H1 (cell line): ENCODE measurements around the gene POU2F2. TPM values are rescaled to one million over a fixed set of nuclear protein-coding genes. Genes with fewer than 3 reads are reported as not detected.

ENCODE experiments used
- CTCF ChIA-PET: fragments of 300-600 bp; sonication (Branson Sonifier 250); formaldehyde crosslinking; loops from one replicate; lab custom pipeline; 2021; ENCODE audit not compliant: partially characterized antibody; lab: Charles Lee
- POLR2A ChIA-PET: fragments of 300-600 bp; sonication (Branson Sonifier 250); formaldehyde crosslinking; loops from one replicate; lab custom pipeline; 2021; ENCODE audit warnings: inconsistent platforms; ENCODE audit not compliant: partially characterized antibody; lab: Charles Lee
- DNase-seq, 2 experiments: peaks; one replicate each; pipeline versions ENCODE4 v3.0.0 to v3.0.0-alpha.2; 2010 to 2022; ENCODE audit warnings: low spot score in 2 of 2, low read depth in 1 of 2, mixed read lengths in 1 of 2
- FAIRE-seq: peaks from 2 replicates; lab custom pipeline; 2011; peaks lifted over from hg19 to GRCh38; lab: Jason Lieb, UNC
- H2AFZ ChIP-seq: 2 replicates; pipeline ENCODE4 v1.8.1; 2012; ENCODE audit warnings: low read length, inconsistent platforms
- H2AK5ac ChIP-seq: 2 replicates; pipeline ENCODE4 v1.6.1; 2013; ENCODE audit warnings: low read depth, low read length
- H2BK120ac ChIP-seq: replicated peaks from 2 replicates; pipeline ENCODE3; 2013; ENCODE audit warnings: low read depth, low read length, inconsistent platforms
- H2BK12ac ChIP-seq: 2 replicates; pipeline ENCODE4 v1.6.1; 2013; ENCODE audit warnings: low read depth, low read length
- H2BK15ac ChIP-seq: 2 replicates; pipeline ENCODE4 v1.6.1; 2013; ENCODE audit warnings: low read length
- H2BK20ac ChIP-seq: 2 replicates; pipeline ENCODE4 v1.6.1; 2013; ENCODE audit warnings: low read length
- H2BK5ac ChIP-seq: 2 replicates; pipeline ENCODE4 v1.6.1; 2013; ENCODE audit warnings: low read depth, low read length
- H3K14ac ChIP-seq: 2 replicates; pipeline ENCODE4 v1.6.1; 2013; ENCODE audit warnings: inconsistent platforms; ENCODE audit not compliant: insufficient read length
- H3K18ac ChIP-seq: 2 replicates; pipeline ENCODE4 v1.6.1; 2013; ENCODE audit warnings: low read length; ENCODE audit errors: extremely low read depth
- H3K23ac ChIP-seq: 2 replicates; pipeline ENCODE4 v1.6.1; 2013; ENCODE audit warnings: inconsistent platforms; ENCODE audit not compliant: insufficient read length
- H3K23me2 ChIP-seq: 2 replicates; pipeline ENCODE4 v1.6.1; 2013; ENCODE audit warnings: low read depth, low read length
- H3K27ac ChIP-seq: 2 replicates; pipeline ENCODE4 v1.6.1; 2011; ENCODE audit warnings: low read depth, low read length, inconsistent platforms
- H3K27me3 ChIP-seq, 4 experiments: replicated peaks in 1 of 4; 1 replicate in 1 of 4; 2 replicates in 3 of 4; pipeline versions ENCODE4 v1.6.1 to v1.8.1; 2011 to 2013; ENCODE audit warnings: low read length in 3 of 4, mild to moderate bottlenecking in 3 of 4, inconsistent platforms in 2 of 4, mixed read lengths in 2 of 4, moderate library complexity in 1 of 4; ENCODE audit not compliant: control insufficient read depth in 3 of 4, insufficient read depth in 3 of 4; ENCODE audit errors: extremely low read depth in 1 of 4
- H3K36me3 ChIP-seq, 4 experiments: 2 replicates each; pipeline versions ENCODE4 v1.6.1 to v1.8.1; 2011 to 2013; ENCODE audit warnings: mild to moderate bottlenecking in 4 of 4, low read length in 3 of 4, moderate library complexity in 2 of 4, control low read depth in 1 of 4, inconsistent platforms in 1 of 4; ENCODE audit not compliant: insufficient read depth in 4 of 4, control insufficient read depth in 2 of 4
- H3K4ac ChIP-seq: replicated peaks from 2 replicates; pipeline ENCODE3; 2013; ENCODE audit warnings: low read length, low read depth, mixed read lengths, inconsistent platforms; ENCODE audit not compliant: insufficient read length
- H3K4me1 ChIP-seq, 4 experiments: replicated peaks in 1 of 4; 1 replicate in 1 of 4; 2 replicates in 3 of 4; pipeline versions ENCODE4 v1.6.1 to v1.8.1; 2011 to 2013; ENCODE audit warnings: low read length in 3 of 4, inconsistent platforms in 2 of 4, mixed read lengths in 1 of 4; ENCODE audit not compliant: insufficient read depth in 4 of 4, control insufficient read depth in 3 of 4
- H3K4me2 ChIP-seq, 2 experiments: 2 replicates each; pipeline versions ENCODE4 v1.6.1 to v1.8.1; 2011 to 2013; ENCODE audit warnings: low read depth in 2 of 2, low read length in 2 of 2, control low read depth in 1 of 2, inconsistent platforms in 1 of 2, mild to moderate bottlenecking in 1 of 2; ENCODE audit not compliant: insufficient read depth in 1 of 2
- H3K4me3 ChIP-seq, 4 experiments: fragments of 200-600, 300-600 bp in 1 of 4; sonication (generic), shearing (Covaris generic), sonication (Bioruptor Twin) in 1 of 4; 2 replicates each; pipeline versions ENCODE4 v1.5.1 to v1.8.1; 2011 to 2016; ENCODE audit warnings: low read length in 4 of 4, low read depth in 3 of 4, control low read depth in 2 of 4, inconsistent platforms in 2 of 4, mild to moderate bottlenecking in 2 of 4, mixed read lengths in 1 of 4, moderate library complexity in 1 of 4; ENCODE audit not compliant: insufficient read depth in 2 of 4; ENCODE audit errors: extremely low read depth in 1 of 4
- H3K56ac ChIP-seq: replicated peaks from 2 replicates; pipeline ENCODE3; 2013; ENCODE audit warnings: low read depth, mild to moderate bottlenecking, mixed read lengths, low read length, inconsistent platforms; ENCODE audit not compliant: insufficient read length
- H3K79me1 ChIP-seq: 2 replicates; pipeline ENCODE4 v1.6.1; 2013; ENCODE audit warnings: low read depth, low read length, control low read depth
- H3K79me2 ChIP-seq, 2 experiments: 2 replicates each; pipeline versions ENCODE4 v1.6.1 to v1.8.1; 2012 to 2013; ENCODE audit warnings: low read length in 2 of 2, mild to moderate bottlenecking in 2 of 2, inconsistent platforms in 1 of 2; ENCODE audit not compliant: insufficient read depth in 2 of 2, control insufficient read depth in 1 of 2
- H3K9ac ChIP-seq, 4 experiments: replicated peaks in 1 of 4; 1 replicate in 1 of 4; 2 replicates in 3 of 4; pipeline versions ENCODE4 v1.6.1 to v1.8.1; 2011 to 2013; ENCODE audit warnings: low read depth in 3 of 4, low read length in 3 of 4, control low read depth in 2 of 4, mild to moderate bottlenecking in 2 of 4, moderate library complexity in 2 of 4, inconsistent platforms in 1 of 4; ENCODE audit errors: extremely low read depth in 1 of 4
- H3K9me3 ChIP-seq, 2 experiments: 2 replicates each; pipeline versions ENCODE4 v1.6.1 to v1.8.1; 2012 to 2013; ENCODE audit warnings: mild to moderate bottlenecking in 2 of 2, moderate library complexity in 2 of 2, control low read depth in 1 of 2, inconsistent platforms in 1 of 2, low read depth in 1 of 2, low read length in 1 of 2, mixed read lengths in 1 of 2; ENCODE audit not compliant: insufficient read depth in 2 of 2
- H4K20me1 ChIP-seq, 2 experiments: replicated peaks in 1 of 2; 2 replicates each; pipeline versions ENCODE3 to v1.8.1; 2011 to 2013; ENCODE audit warnings: inconsistent platforms in 2 of 2, low read length in 2 of 2, mild to moderate bottlenecking in 1 of 2; ENCODE audit not compliant: insufficient read depth in 2 of 2, control insufficient read depth in 1 of 2
- H4K5ac ChIP-seq: 2 replicates; pipeline ENCODE4 v1.6.1; 2013; ENCODE audit warnings: low read length, low read depth, mixed read lengths, inconsistent platforms; ENCODE audit not compliant: insufficient read length
- H4K8ac ChIP-seq: 2 replicates; pipeline ENCODE4 v1.8.0; 2013; ENCODE audit warnings: mild to moderate bottlenecking, moderate library complexity, low read length, inconsistent platforms; ENCODE audit not compliant: insufficient read depth; ENCODE audit errors: extremely low read depth
- H4K91ac ChIP-seq: replicated peaks from 2 replicates; pipeline ENCODE3; 2013; ENCODE audit warnings: low read length, mixed read lengths, inconsistent platforms; ENCODE audit not compliant: insufficient read length
- CHD2 ChIP-seq: IDR thresholded peaks from 2 replicates; pipeline ENCODE4 v1.6.1; 2012; ENCODE audit warnings: low read length, improper control_type of control experiment
- NANOG ChIP-seq: IDR thresholded peaks from 2 replicates; pipeline ENCODE4 v1.6.1; 2011; ENCODE audit warnings: low read length, low read depth, mild to moderate bottlenecking, inconsistent platforms; ENCODE audit not compliant: insufficient read depth, poor library complexity, severe bottlenecking
- POLR2A ChIP-seq, 2 experiments: IDR thresholded peaks; 1 replicate in 1 of 2; 2 replicates in 1 of 2; pipeline ENCODE4 v1.6.1; 2011; ENCODE audit warnings: low read depth in 2 of 2, low read length in 2 of 2, mild to moderate bottlenecking in 2 of 2; ENCODE audit errors: control extremely low read depth in 1 of 2
- TCF12 ChIP-seq: IDR thresholded peaks from 2 replicates; pipeline ENCODE4 v1.6.1; 2011; ENCODE audit warnings: low read depth, mild to moderate bottlenecking, low read length
- ZNF274 ChIP-seq: IDR thresholded peaks from 2 replicates; pipeline ENCODE4 v1.7.0; 2012; ENCODE audit warnings: low read length, borderline replicate concordance; ENCODE audit errors: extremely low read depth
- WGBS, 2 experiments: shearing (Covaris generic) in 1 of 2; methylation state at CpG; one replicate each; pipeline versions ENCODE4 v1.1.6 to v1.1.7; 2013 to 2015; ENCODE audit warnings: low lambda C conversion rate in 2 of 2, mixed read lengths in 2 of 2, inconsistent platforms in 1 of 2, low coverage in 1 of 2, missing lambda C conversion rate in 1 of 2; ENCODE audit not compliant: insufficient replicate concordance in 2 of 2, insufficient coverage in 1 of 2, insufficient read length in 1 of 2; ENCODE audit errors: extremely low coverage in 1 of 2, missing lambda C conversion rate in 1 of 2; 5-methylcytosine and 5-hydroxymethylcytosine counted together
- polyA plus RNA-seq, 7 experiments: library from polyadenylated mRNA; depleted of rRNA in 3 of 7; stranded (reverse) in 5 of 7; unstranded in 2 of 7; fragments of >200 nt in 5 of 7; fragments of 200-250 nt in 2 of 7; gene quantifications; 1 replicate in 5 of 7; 2 replicates in 1 of 7; 4 replicates in 1 of 7; pipeline versions ENCODE4 v1.2.1 to v1.2.3, GENCODE V29; 2011 to 2013; ENCODE audit warnings: missing spikeins in 2 of 7, mixed read lengths in 2 of 7
- total RNA-seq: library from RNA; stranded (reverse); fragmentation: NEBNext Ultra II Directional; extraction: Animal tissue kit (Norgen Biotek cat#: 25700); gene quantifications from 2 replicates; pipeline ENCODE4 v1.2.1, GENCODE V29; 2021

POU2F2 gene
- total and polyA plus RNA-seq, 2 of the 8 experiments (the other 6 are each of a cell fraction or from before 2014, with no cell fraction given), result 5.0 to 6.1 TPM

- Histone ChIP-seq H3K14ac (no peak overlapping the region), H3K4me1 (peaks cover 8 to 24% (median 16%) of the 10 kb centered on the region in 4 experiments), H2BK5ac (no peak overlapping the region), H3K4ac (no peak overlapping the region), H3K4me2 (no peak overlapping the region), H3K9ac (no peak overlapping the region), H2AK5ac (peak overlapping the region; percentile 82; the same call in 1 of the 2 replicates), H3K4me3 (no peak overlapping the region), H3K27me3 (no peaks in the 10 kb centered on the region), H4K5ac (no peak overlapping the region), H3K27ac (no peak overlapping the region), H2AFZ (no peak overlapping the region), H3K56ac (no peak overlapping the region), H3K79me2 (no peaks in the 10 kb centered on the region), H3K9me3 (no peaks in the 10 kb centered on the region), H2BK20ac (no peak overlapping the region), H2BK120ac (no peak overlapping the region), H3K36me3 (no peaks in the 10 kb centered on the region), H4K8ac (no peak overlapping the region), H3K18ac (no peak overlapping the region), H3K23ac (no peak overlapping the region), H4K91ac (no peak overlapping the region), H2BK15ac (peak overlapping the region; percentile 40; the same call in 1 of the 2 replicates), H4K20me1 (no peaks in the 10 kb centered on the region), H2BK12ac (no peak overlapping the region), H3K23me2 (no peaks in the 10 kb centered on the region), H3K79me1 (no peaks in the 10 kb centered on the region)
- TF ChIP-seq NANOG, result no peak
- no peak for TF ChIP-seq TCF12
- TF ChIP-seq CHD2, result no peak
- TF ChIP-seq POLR2A (IDR thresholded peaks at IDR 0.05; ENCODE audit: control extremely low read depth in 1 of 2, low read depth in 2 of 2, low read length in 2 of 2), result no peak
- no peak for TF ChIP-seq ZNF274
- FAIRE-seq (no peak), DNase-seq (no peak)
- 83% methylated on average over 6 of the region's 6 CpGs; no CpG with 5 or more reads in 1 of the 2 experiments for WGBS, 2 experiments
- ChIA-PET CTCF (interaction anchor here (1.0 to 5.0 kb wide), 7 partner anchors 9 to 123 kb away, joined by 3 to 38 read pairs (median 4); partner anchors contain the start of gene POU2F2), POLR2A (interaction anchor here (1.2 kb wide), 1 partner anchor 123 kb away, joined by 3 read pairs; no protein-coding TSS in a partner anchor)
These were observed 15.2 kb downstream of the POU2F2 start for GRCh38 chr19:42117076-42117475.
